Keratinocyte (primary cell): ENCODE results near the gene NME7. TPM values are rescaled to one million over a fixed set of nuclear protein-coding genes. Genes with fewer than 3 reads are reported as not detected.

ENCODE experiments used
- DNase-seq: peaks from one replicate; pipeline ENCODE4 v3.0.0-alpha.2; 2011; ENCODE audit warnings: low read depth, missing footprints, low spot score
- FAIRE-seq: peaks from 2 replicates; lab custom pipeline; 2011; peaks lifted over from hg19 to GRCh38; lab: Jason Lieb, UNC
- H2AFZ ChIP-seq: 2 replicates; pipeline ENCODE4 v1.6.0; 2012; ENCODE audit warnings: low read length, control low read depth, inconsistent platforms; ENCODE audit not compliant: control insufficient read depth
- H3K27ac ChIP-seq: 2 replicates; pipeline ENCODE4 v1.5.1; 2011; ENCODE audit warnings: low read length; ENCODE audit not compliant: control insufficient read depth, insufficient read depth
- H3K27me3 ChIP-seq: 3 replicates; pipeline ENCODE4 v1.6.0; 2011; ENCODE audit warnings: low read length; ENCODE audit not compliant: control insufficient read depth, insufficient read depth; ENCODE audit errors: extremely low read depth
- H3K36me3 ChIP-seq, 2 experiments: 2 replicates in 1 of 2; 3 replicates in 1 of 2; pipeline ENCODE4 v1.5.1; 2011; ENCODE audit warnings: low read length in 2 of 2, mild to moderate bottlenecking in 1 of 2; ENCODE audit not compliant: control insufficient read depth in 2 of 2, insufficient read depth in 2 of 2; ENCODE audit errors: extremely low read depth in 1 of 2
- H3K4me1 ChIP-seq: 3 replicates; pipeline ENCODE4 v1.5.1; 2011; ENCODE audit warnings: low read length; ENCODE audit not compliant: control insufficient read depth, insufficient read depth; ENCODE audit errors: extremely low read depth
- H3K4me2 ChIP-seq: 3 replicates; pipeline ENCODE4 v1.6.0; 2011; ENCODE audit warnings: low read depth, low read length; ENCODE audit not compliant: control insufficient read depth, insufficient read depth; ENCODE audit errors: extremely low read depth
- H3K4me3 ChIP-seq, 3 experiments: fragments of 200-600 bp in 1 of 3; sonication (generic) in 1 of 3; 2 replicates in 2 of 3; 3 replicates in 1 of 3; pipeline ENCODE4 v1.5.1; 2011 to 2016; ENCODE audit warnings: low read length in 3 of 3, mild to moderate bottlenecking in 3 of 3, control low read depth in 2 of 3, inconsistent platforms in 1 of 3, low read depth in 1 of 3, mixed read lengths in 1 of 3, mixed run types in 1 of 3, moderate library complexity in 1 of 3; ENCODE audit not compliant: control insufficient read depth in 2 of 3, insufficient read depth in 2 of 3; ENCODE audit errors: extremely low read depth in 1 of 3
- H3K79me2 ChIP-seq: 2 replicates; pipeline ENCODE4 v1.6.0; 2012; ENCODE audit warnings: low read length; ENCODE audit not compliant: control insufficient read depth, insufficient read depth
- H3K9ac ChIP-seq: 3 replicates; pipeline ENCODE4 v1.6.0; 2011; ENCODE audit warnings: low read length; ENCODE audit not compliant: control insufficient read depth, insufficient read depth; ENCODE audit errors: extremely low read depth
- H3K9me1 ChIP-seq: 3 replicates; pipeline ENCODE4 v1.6.0; 2011; ENCODE audit warnings: low read length; ENCODE audit not compliant: control insufficient read depth, insufficient read depth; ENCODE audit errors: extremely low read depth
- H3K9me3 ChIP-seq: 2 replicates; pipeline ENCODE4 v1.5.1; 2012; ENCODE audit warnings: low read depth, low read length; ENCODE audit not compliant: control insufficient read depth
- H4K20me1 ChIP-seq: 3 replicates; pipeline ENCODE4 v1.6.0; 2011; ENCODE audit warnings: low read length; ENCODE audit not compliant: control insufficient read depth, insufficient read depth; ENCODE audit errors: extremely low read depth
- CTCF ChIP-seq, 3 experiments: IDR thresholded peaks in 1 of 3; conservative IDR thresholded peaks in 1 of 3; optimal IDR thresholded peaks in 1 of 3; 2 replicates in 2 of 3; 3 replicates in 1 of 3; pipeline versions ENCODE3 to v1.5.1; 2011; ENCODE audit warnings: low read length in 3 of 3, mild to moderate bottlenecking in 3 of 3, moderate library complexity in 2 of 3, control low read depth in 1 of 3, inconsistent platforms in 1 of 3; ENCODE audit not compliant: insufficient read depth in 2 of 3; ENCODE audit errors: extremely low read depth in 1 of 3
- EZH2 ChIP-seq: IDR thresholded peaks from one replicate; pipeline ENCODE4 v1.6.1; 2012; ENCODE audit warnings: inconsistent platforms, mild to moderate bottlenecking, low read length, moderate library complexity
- dilution Hi-C: fragments of 300-500 bp; cut with MboI; formaldehyde crosslinking; loops from one replicate; pipeline ENCODE4 v1.7.0; 2020; ENCODE audit warnings: low sequenced_read_pairs; ENCODE audit not compliant: extremely low pct_ligation_motif_present
- polyA plus RNA-seq, 5 experiments: library from polyadenylated mRNA; depleted of rRNA in 3 of 5; stranded (reverse) in 3 of 5; stranded (forward) in 1 of 5; unstranded in 1 of 5; fragments of >200 nt; gene quantifications; 1 replicate in 1 of 5; 2 replicates in 3 of 5; 3 replicates in 1 of 5; pipeline versions ENCODE4 v1.2.1 to v1.2.3, GENCODE V29; 2011 to 2012; ENCODE audit warnings: missing spikeins in 2 of 5, low read depth in 1 of 5, low replicate concordance in 1 of 5

Gene NME7
- polyA plus RNA-seq, 1 donor (not counting 4 experiments of a cell fraction or from before 2014, with no cell fraction given), result 52.9 TPM

- FAIRE-seq (no peak), DNase-seq (no peak)
- Histone ChIP-seq H3K9me3 (no peaks in the 10 kb centered on the region), H3K27me3 (no peaks in the 10 kb centered on the region), H3K9ac (no peak overlapping the region), H3K4me3 (no peak overlapping the region), H3K4me1 (peaks cover 4% of the 10 kb centered on the region), H3K79me2 (peaks cover 74% of the 10 kb centered on the region), H3K9me1 (no peaks in the 10 kb centered on the region), H3K4me2 (no peak overlapping the region), H4K20me1 (no peaks in the 10 kb centered on the region), H2AFZ (no peak overlapping the region), H3K36me3 (peaks cover 3 to 8% of the 10 kb centered on the region in 2 experiments), H3K27ac (no peak overlapping the region)
- no peak for TF ChIP-seq CTCF (optimal IDR thresholded peaks at IDR 0.05 in 1 of 3, IDR thresholded peaks at IDR 0.05 in 1 of 3, conservative IDR thresholded peaks at IDR 0.05 in 1 of 3; ENCODE audit: extremely low read depth in 1 of 3, insufficient read depth in 2 of 3, low read length in 3 of 3)
- TF ChIP-seq EZH2, result no peak
- dilution Hi-C loops, result no loop called here
These were observed 3.8 kb upstream of the NME7 start for GRCh38 chr1:169371404-169371803.

- no peak for DNase-seq
- no peaks in the 10 kb centered on the region for H4K20me1 ChIP-seq
- H3K4me2 ChIP-seq, result peak overlapping the region; percentile 62
- peaks cover 32% of the 10 kb centered on the region for H3K4me1 ChIP-seq
- H3K79me2 ChIP-seq, result peaks cover 72% of the 10 kb centered on the region
- H3K27ac ChIP-seq, result peak overlapping the region; percentile 94
- H3K27me3 ChIP-seq, result no peaks in the 10 kb centered on the region
- no peaks in the 10 kb centered on the region for H3K9me3 ChIP-seq
- peak overlapping the region; percentile 88 for H3K9ac ChIP-seq
- H3K36me3 ChIP-seq, result peaks cover 3 to 8% of the 10 kb centered on the region in 2 experiments
- TF ChIP-seq CTCF (optimal IDR thresholded peaks at IDR 0.05 in 1 of 3, IDR thresholded peaks at IDR 0.05 in 1 of 3, conservative IDR thresholded peaks at IDR 0.05 in 1 of 3; ENCODE audit: extremely low read depth in 1 of 3, insufficient read depth in 2 of 3, low read length in 3 of 3) (no peak), EZH2 (no peak)
- FAIRE-seq, result no peak
- dilution Hi-C loops, result no loop called here
- H3K4me3 ChIP-seq, result peak overlapping the region; percentile 79 to 98 (median 94)
- H3K9me1 ChIP-seq, result no peaks in the 10 kb centered on the region
- H2AFZ ChIP-seq, result peak overlapping the region; percentile 97
These were observed 791 bp upstream of the NME7 start for GRCh38 chr1:169368406-169368769.
